Uterus (tissue), 2 donors: Measurements from ENCODE around the gene ZSWIM5.

Experiments used
- CTCF ChIP-seq, 4 experiments: fragments of 200-600 bp in 2 of 4; fragments of 450-650 bp in 2 of 4; sonication (generic) in 2 of 4; IDR thresholded peaks; one replicate each; pipeline ENCODE4 v1.5.1; 2016 to 2019; ENCODE audit warnings: antibody characterized with exemption in 4 of 4, mild to moderate bottlenecking in 2 of 4, moderate library complexity in 1 of 4
- POLR2A ChIP-seq, 2 donors: fragments of 450-650 bp; IDR thresholded peaks; one replicate each; pipeline ENCODE4 v1.6.1; 2016; ENCODE audit warnings: antibody characterized with exemption in 2 of 2, mild to moderate bottlenecking in 1 of 2, moderate library complexity in 1 of 2

GRCh38 chr1:45103534-45103933 lies 102.9 kb downstream of the ZSWIM5 start:
- no peak for TF ChIP-seq CTCF (IDR thresholded peaks at IDR 0.05)
- TF ChIP-seq POLR2A (IDR thresholded peaks at IDR 0.05): no peak
